DMS114 treated with DMSO at 0.1 percent for 48 hours (cell line): ENCODE measurements around the gene PQBP1.

Source experiments
- DNase-seq: peaks from one replicate; lab custom pipeline; 2025; ENCODE audit not compliant: unreplicated experiment; lab: John Stamatoyannopoulos, UW

PQBP1 gene

GRCh38 chrX:48901069-48901468 lies 3.3 kb downstream of the PQBP1 start:
- no peak for DNase-seq

GRCh38 chrX:48902135-48902534 lies 4.4 kb downstream of the PQBP1 start:
- no peak for DNase-seq

GRCh38 chrX:48902776-48903175 lies 5.0 kb downstream of the PQBP1 start:
- no peak for DNase-seq

GRCh38 chrX:48903290-48903689 lies 5.6 kb downstream of the PQBP1 start:
- DNase-seq = no peak

- DNase-seq = no peak
These were observed 6.5 kb downstream of the PQBP1 start for GRCh38 chrX:48904180-48904579.

GRCh38 chrX:48904626-48905025 lies 6.9 kb downstream of the PQBP1 start:
- DNase-seq = no peak

- no peak for DNase-seq
These were observed 7.5 kb downstream of the PQBP1 start for GRCh38 chrX:48905090-48905790.

- no peak for DNase-seq
These were observed 10.9 kb downstream of the PQBP1 start for GRCh38 chrX:48908600-48908999.

- no peak for DNase-seq
These were observed 12.1 kb downstream of the PQBP1 start for GRCh38 chrX:48909703-48910294.

- DNase-seq = no peak
These were observed 13.2 kb downstream of the PQBP1 start for GRCh38 chrX:48910926-48911411.

GRCh38 chrX:48911412-48912182 lies 13.9 kb downstream of the PQBP1 start, which contains the start of gene SLC35A2:
Gene SLC35A2, minus strand, starts transcription at chrX:48911646. Its CDS starts 10 bp downstream, at chrX:48911636.
- peak; percentile 47 for DNase-seq

- no peak for DNase-seq
These were observed 16.1 kb downstream of the PQBP1 start for GRCh38 chrX:48913605-48914366.

- DNase-seq = no peak
These were observed 17.1 kb downstream of the PQBP1 start for GRCh38 chrX:48914593-48915493.

- DNase-seq = peak; percentile 87
These were observed 19.6 kb downstream of the PQBP1 start for GRCh38 chrX:48917139-48918001.

GRCh38 chrX:48918301-48918642 lies 20.5 kb downstream of the PQBP1 start:
- no peak for DNase-seq

- DNase-seq = peak; percentile 92
These were observed 21.1 kb downstream of the PQBP1 start, which contains the start of gene PIM2 for GRCh38 chrX:48918643-48919340. Gene PIM2, minus strand, starts transcription at chrX:48919024. Its CDS starts 190 bp downstream, at chrX:48918834.

GRCh38 chrX:48919360-48919841 lies 21.7 kb downstream of the PQBP1 start:
- DNase-seq = no peak

GRCh38 chrX:48919947-48920717 lies 22.4 kb downstream of the PQBP1 start:
- no peak for DNase-seq
